GM03348 (cell line): ENCODE measurements around the gene KLHL14.

Source experiments
- DNase-seq: peaks from one replicate; pipeline ENCODE4 v3.0.0; 2012; ENCODE audit warnings: low spot score

Gene KLHL14

GRCh38 chr18:32634876-32635431 lies 137.9 kb downstream of the KLHL14 start:
- no peak for DNase-seq

DNA sequence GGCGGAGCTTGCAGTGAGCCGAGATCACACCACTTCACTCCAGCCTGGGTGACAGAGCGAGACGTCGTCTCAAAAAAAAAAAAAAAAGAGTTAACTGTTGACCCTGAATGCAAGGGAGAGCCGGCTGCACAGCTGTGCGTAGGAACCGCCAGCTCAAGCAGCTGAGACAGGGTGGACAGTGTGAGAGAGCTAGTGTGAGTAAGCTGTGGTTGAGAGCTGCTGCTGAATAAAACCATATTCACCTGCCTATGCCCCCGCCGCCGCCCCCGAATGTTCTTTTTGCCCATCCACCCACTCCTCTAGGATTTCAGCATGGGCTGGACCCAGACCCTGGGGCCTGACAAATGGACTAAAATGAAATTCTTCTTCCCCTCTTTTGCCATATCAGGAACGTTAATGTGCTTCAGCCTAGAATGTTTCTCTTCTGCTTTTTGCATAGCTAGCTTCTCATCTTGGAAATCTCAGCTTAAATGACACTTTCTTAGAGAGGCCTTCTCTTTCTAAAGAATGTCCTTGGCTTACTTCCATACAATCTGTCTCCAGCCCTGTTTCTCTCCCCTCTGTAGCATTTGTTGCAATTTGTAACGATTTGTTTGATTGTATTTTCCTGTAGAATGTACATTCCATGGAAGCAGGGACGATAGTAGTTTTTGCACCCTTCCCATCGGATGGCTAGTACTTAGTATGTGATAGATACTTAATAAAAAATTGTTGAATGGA lies 142.7 kb downstream of the KLHL14 start:
- DNase-seq: no peak

- no peak for DNase-seq
Observed at GRCh38 chr18:32629292-32629691, 143.5 kb downstream of the KLHL14 start.

DNA sequence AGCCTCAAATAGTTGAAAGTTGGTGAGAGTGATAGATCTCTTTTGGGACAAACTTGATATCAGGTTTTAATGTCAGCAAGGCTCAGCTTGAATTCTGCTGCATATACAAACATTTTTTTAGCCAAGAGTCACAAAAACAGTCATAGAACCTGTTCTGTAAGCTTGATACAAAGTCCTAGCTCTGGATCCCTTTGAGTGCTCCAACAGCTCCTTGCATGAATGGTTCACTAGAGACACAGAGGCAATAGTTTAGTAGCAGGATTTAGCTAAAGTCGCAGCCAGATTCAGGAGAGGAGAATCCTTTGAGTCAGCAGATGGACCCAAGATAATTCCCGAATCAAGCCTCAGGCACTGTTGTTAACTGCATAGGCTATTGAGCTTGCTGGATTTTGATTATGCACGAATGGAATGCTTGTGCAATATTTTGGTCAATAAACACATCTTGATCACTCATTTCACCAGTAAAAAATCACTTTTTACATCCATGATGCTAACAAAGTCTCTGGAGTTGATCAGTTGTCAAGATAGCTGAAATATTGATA lies 148.6 kb downstream of the KLHL14 start:
- DNase-seq: no peak

- DNase-seq: no peak
Observed at GRCh38 chr18:32623563-32623962, 149.3 kb downstream of the KLHL14 start.
